Mucosa of rectum (tissue), 2 donors: ENCODE data around the gene PRKN.

ENCODE experiments used
- H3K27ac ChIP-seq, 2 donors: one replicate each; pipeline ENCODE4 v1.7.0; 2013; ENCODE audit warnings: inconsistent platforms in 2 of 2, low read depth in 2 of 2, low read length in 2 of 2
- H3K27me3 ChIP-seq, 2 donors: one replicate each; pipeline ENCODE4 v1.7.0; 2013; ENCODE audit warnings: low read length in 2 of 2; ENCODE audit not compliant: control insufficient read depth in 2 of 2, insufficient read depth in 2 of 2
- H3K36me3 ChIP-seq, 2 donors: one replicate each; pipeline ENCODE4 v1.7.0; 2013; ENCODE audit warnings: low read length in 2 of 2; ENCODE audit not compliant: control insufficient read depth in 2 of 2, insufficient read depth in 2 of 2
- H3K4me1 ChIP-seq, 2 donors: one replicate each; pipeline ENCODE4 v1.7.0; 2013; ENCODE audit warnings: low read length in 2 of 2, mild to moderate bottlenecking in 1 of 2; ENCODE audit not compliant: control insufficient read depth in 2 of 2, insufficient read depth in 2 of 2
- H3K4me3 ChIP-seq, 2 donors: one replicate each; pipeline ENCODE4 v1.7.0; 2013; ENCODE audit warnings: low read length in 2 of 2
- H3K9ac ChIP-seq, 2 donors: one replicate each; pipeline ENCODE4 v1.7.0; 2013; ENCODE audit warnings: low read length in 2 of 2, low read depth in 1 of 2, mild to moderate bottlenecking in 1 of 2
- H3K9me3 ChIP-seq, 2 donors: one replicate each; pipeline ENCODE4 v1.7.0; 2013; ENCODE audit warnings: low read length in 2 of 2; ENCODE audit not compliant: control insufficient read depth in 2 of 2
- donor health status: healthy.
- donor health status: Normal muscosa, but diverticular disease.

PRKN gene

GRCh38 chr6:162388383-162388777 lies 339.2 kb downstream of the PRKN start:
- no peaks in the 10 kb centered on the region for H3K4me1 ChIP-seq
- H3K9me3 ChIP-seq, result no peaks in the 10 kb centered on the region
- no peaks in the 10 kb centered on the region for H3K36me3 ChIP-seq
- H3K9ac ChIP-seq, result no peak overlapping the region
- no peak overlapping the region for H3K27ac ChIP-seq
- no peak overlapping the region for H3K4me3 ChIP-seq
- no peaks in the 10 kb centered on the region for H3K27me3 ChIP-seq

GRCh38 chr6:162387718-162388382 lies 339.7 kb downstream of the PRKN start:
- Histone ChIP-seq H3K36me3 (no peaks in the 10 kb centered on the region), H3K9ac (no peak overlapping the region), H3K4me1 (no peaks in the 10 kb centered on the region), H3K4me3 (no peak overlapping the region), H3K27me3 (no peaks in the 10 kb centered on the region), H3K9me3 (no peaks in the 10 kb centered on the region), H3K27ac (no peak overlapping the region)

- Histone ChIP-seq H3K4me1 (no peaks in the 10 kb centered on the region), H3K9me3 (no peaks in the 10 kb centered on the region), H3K27ac (no peak overlapping the region), H3K27me3 (no peaks in the 10 kb centered on the region), H3K9ac (no peak overlapping the region), H3K4me3 (no peak overlapping the region), H3K36me3 (no peaks in the 10 kb centered on the region)
These were observed 341.6 kb downstream of the PRKN start for GRCh38 chr6:162385980-162386379.

GRCh38 chr6:162379757-162380409 lies 347.7 kb downstream of the PRKN start:
- H3K9me3 ChIP-seq, result no peaks in the 10 kb centered on the region
- H3K27ac ChIP-seq, result no peak overlapping the region
- no peaks in the 10 kb centered on the region for H3K4me1 ChIP-seq
- H3K27me3 ChIP-seq, result no peaks in the 10 kb centered on the region
- no peak overlapping the region for H3K4me3 ChIP-seq
- H3K9ac ChIP-seq, result no peak overlapping the region
- H3K36me3 ChIP-seq, result no peaks in the 10 kb centered on the region

- no peak overlapping the region for H3K27ac ChIP-seq
- H3K4me3 ChIP-seq, result no peak overlapping the region
- H3K9me3 ChIP-seq, result no peaks in the 10 kb centered on the region
- no peaks in the 10 kb centered on the region for H3K4me1 ChIP-seq
- H3K27me3 ChIP-seq, result no peaks in the 10 kb centered on the region
- no peak overlapping the region for H3K9ac ChIP-seq
- H3K36me3 ChIP-seq, result no peaks in the 10 kb centered on the region
These were observed 349.8 kb downstream of the PRKN start for GRCh38 chr6:162377735-162378134.

- Histone ChIP-seq H3K27ac (no peak overlapping the region), H3K36me3 (no peaks in the 10 kb centered on the region), H3K9ac (no peak overlapping the region), H3K4me3 (no peak overlapping the region), H3K27me3 (no peaks in the 10 kb centered on the region), H3K9me3 (no peaks in the 10 kb centered on the region), H3K4me1 (no peaks in the 10 kb centered on the region)
These were observed 353.7 kb downstream of the PRKN start for GRCh38 chr6:162373868-162374267.

GRCh38 chr6:162373192-162373591 lies 354.4 kb downstream of the PRKN start:
- no peaks in the 10 kb centered on the region for H3K36me3 ChIP-seq
- H3K4me3 ChIP-seq, result no peak overlapping the region
- no peaks in the 10 kb centered on the region for H3K9me3 ChIP-seq
- H3K27me3 ChIP-seq, result no peaks in the 10 kb centered on the region
- no peak overlapping the region for H3K9ac ChIP-seq
- no peak overlapping the region for H3K27ac ChIP-seq
- H3K4me1 ChIP-seq, result no peaks in the 10 kb centered on the region

GRCh38 chr6:162372106-162372505 lies 355.5 kb downstream of the PRKN start:
- no peaks in the 10 kb centered on the region for H3K36me3 ChIP-seq
- H3K27me3 ChIP-seq, result no peaks in the 10 kb centered on the region
- no peaks in the 10 kb centered on the region for H3K9me3 ChIP-seq
- no peaks in the 10 kb centered on the region for H3K4me1 ChIP-seq
- no peak overlapping the region for H3K9ac ChIP-seq
- H3K4me3 ChIP-seq, result no peak overlapping the region
- H3K27ac ChIP-seq, result no peak overlapping the region

GRCh38 chr6:162371121-162371520 lies 356.4 kb downstream of the PRKN start:
- Histone ChIP-seq H3K4me3 (no peak overlapping the region), H3K27me3 (no peaks in the 10 kb centered on the region), H3K4me1 (no peaks in the 10 kb centered on the region), H3K36me3 (no peaks in the 10 kb centered on the region), H3K9ac (no peak overlapping the region), H3K9me3 (no peaks in the 10 kb centered on the region), H3K27ac (no peak overlapping the region)

GRCh38 chr6:162369091-162369490 lies 358.5 kb downstream of the PRKN start:
- no peaks in the 10 kb centered on the region for H3K9me3 ChIP-seq
- H3K4me1 ChIP-seq, result no peaks in the 10 kb centered on the region
- H3K36me3 ChIP-seq, result no peaks in the 10 kb centered on the region
- H3K27me3 ChIP-seq, result no peaks in the 10 kb centered on the region
- no peak overlapping the region for H3K4me3 ChIP-seq
- no peak overlapping the region for H3K27ac ChIP-seq
- H3K9ac ChIP-seq, result no peak overlapping the region
